ENCODE measurements around the gene PLSCR3.
A peak's percentile ranks its signal among the peaks of the same experiment; 100 is the strongest.

PLSCR3 gene

DNA sequence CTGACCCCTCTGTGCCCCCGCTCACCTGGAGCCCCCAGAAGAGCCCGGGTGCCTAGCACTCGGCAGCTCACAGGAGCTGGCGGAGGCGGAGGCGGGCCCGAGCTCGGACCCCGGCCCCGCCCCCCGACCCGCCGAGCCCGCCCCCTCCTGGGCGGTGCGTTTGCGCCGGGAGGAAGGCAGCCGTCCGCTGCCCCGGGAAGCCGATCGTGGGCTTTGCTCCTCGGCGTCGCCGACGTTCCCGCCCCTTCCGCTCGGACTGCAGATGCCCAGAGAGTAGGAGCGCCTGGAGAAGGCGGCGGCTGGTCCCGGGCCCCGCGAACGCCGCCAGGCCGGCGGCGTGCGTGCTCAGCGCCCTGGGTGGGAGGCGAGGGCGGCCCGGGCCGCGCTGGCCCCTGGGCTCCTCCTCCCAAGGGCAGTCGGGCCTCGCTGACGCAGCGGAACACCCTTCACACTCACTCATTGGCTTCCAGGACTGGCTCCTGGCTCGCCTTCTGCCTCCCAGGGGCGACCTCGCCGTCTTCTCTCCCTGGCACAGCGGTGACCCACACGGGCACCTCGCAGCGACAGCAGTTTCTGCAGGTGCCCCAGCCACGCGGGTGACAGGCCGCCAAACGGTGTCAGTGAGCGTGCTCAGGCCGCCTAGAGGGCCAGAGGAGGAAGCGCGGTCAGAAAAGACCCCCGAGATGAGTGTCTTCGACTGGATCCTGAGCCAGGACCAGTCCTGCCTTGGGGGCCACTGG is at the start of gene PLSCR3:
TSS of gene PLSCR3 (minus strand) at position 74 of the 740 bp plus-strand sequence. CDS start 415 bp downstream, outside the sequence.
- DNase-seq (ENCODE audit: low spot score): peak; percentile 90

DNA sequence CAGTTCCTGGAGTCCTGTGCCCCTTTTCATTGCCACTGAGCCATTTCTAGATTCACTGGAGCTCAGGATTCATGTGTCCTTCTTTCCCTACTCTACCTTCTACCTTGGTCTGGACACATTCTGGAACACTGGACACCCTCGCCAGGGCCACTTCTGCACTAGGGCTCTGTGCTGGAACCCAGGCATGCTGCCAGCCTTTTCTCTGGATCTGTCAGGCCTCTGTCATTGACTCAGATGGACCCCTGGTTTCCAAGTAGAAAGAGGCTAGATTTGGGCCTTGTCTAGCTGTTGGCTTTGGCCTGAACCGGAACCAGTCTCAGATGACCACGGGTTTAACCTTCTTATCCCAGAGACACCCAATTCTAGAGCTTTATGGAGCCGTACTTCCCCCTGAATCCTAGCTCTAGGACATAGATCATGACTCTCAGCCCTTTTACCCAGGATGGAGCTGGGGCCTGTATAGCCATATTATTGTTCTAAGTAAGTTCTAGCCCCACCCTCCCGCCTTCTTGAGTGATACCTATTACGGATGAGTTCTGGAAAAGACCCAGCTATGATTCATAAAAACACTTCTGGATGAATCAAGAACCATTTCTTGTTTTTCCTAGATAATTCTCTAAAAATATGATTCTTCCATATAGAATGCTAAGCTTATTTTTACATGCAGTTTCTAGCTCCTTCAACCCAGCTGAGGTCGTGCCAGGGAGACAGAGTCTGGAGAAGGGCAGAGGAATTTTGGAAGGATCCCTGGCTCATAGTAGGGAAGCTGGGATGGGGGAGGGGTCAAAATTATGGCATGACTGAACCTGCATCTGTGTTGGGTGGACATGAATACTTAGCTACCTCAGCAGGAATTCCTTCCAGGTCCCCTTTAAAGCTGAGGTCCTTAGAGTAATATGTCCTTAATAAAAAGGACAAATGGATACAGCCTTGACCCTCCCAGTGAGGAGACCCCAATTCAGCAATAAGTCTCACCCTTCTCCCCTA is 49.5 kb upstream of the PLSCR3 start:
- DNase-seq (ENCODE audit: low spot score): no peak

- no peak for DNase-seq (ENCODE audit: low spot score)
Measured at GRCh38 chr17:7442142-7442541, 47.8 kb upstream of the PLSCR3 start.

GRCh38 chr17:7441266-7441665 is 46.9 kb upstream of the PLSCR3 start:
- no peak for DNase-seq (ENCODE audit: low spot score)

DNA sequence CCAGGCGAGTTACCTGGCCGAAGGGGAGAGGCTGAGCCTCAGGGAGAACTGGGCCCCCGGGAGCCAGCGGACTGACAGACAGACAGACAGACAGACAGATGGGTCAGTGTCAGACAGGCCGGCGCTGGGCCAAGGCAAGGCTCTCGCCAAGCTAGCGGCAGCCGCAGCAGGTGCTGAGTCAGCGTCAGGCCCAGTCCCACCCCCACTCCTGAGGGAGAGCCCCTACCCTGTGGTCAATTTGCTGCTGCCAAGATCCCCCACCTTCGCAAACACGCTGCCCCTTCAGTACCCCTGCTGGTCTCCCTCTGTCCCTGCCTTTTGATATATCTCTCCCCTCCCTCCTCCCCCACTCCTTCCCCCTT is 46.5 kb upstream of the PLSCR3 start:
- no peak for DNase-seq (ENCODE audit: low spot score)

- peak; percentile 52 for DNase-seq (ENCODE audit: low spot score)
Measured at GRCh38 chr17:7440113-7440833, 45.9 kb upstream of the PLSCR3 start.

GRCh38 chr17:7439462-7440112 is 45.3 kb upstream of the PLSCR3 start, which contains the start of gene FGF11:
TSS of gene FGF11 (plus strand) at chr17:7439512. CDS start at chr17:7439621, 109 bp downstream.
- DNase-seq (ENCODE audit: low spot score): no peak

GRCh38 chr17:7438656-7439460 is 44.5 kb upstream of the PLSCR3 start:
- no peak for DNase-seq (ENCODE audit: low spot score)

DNA sequence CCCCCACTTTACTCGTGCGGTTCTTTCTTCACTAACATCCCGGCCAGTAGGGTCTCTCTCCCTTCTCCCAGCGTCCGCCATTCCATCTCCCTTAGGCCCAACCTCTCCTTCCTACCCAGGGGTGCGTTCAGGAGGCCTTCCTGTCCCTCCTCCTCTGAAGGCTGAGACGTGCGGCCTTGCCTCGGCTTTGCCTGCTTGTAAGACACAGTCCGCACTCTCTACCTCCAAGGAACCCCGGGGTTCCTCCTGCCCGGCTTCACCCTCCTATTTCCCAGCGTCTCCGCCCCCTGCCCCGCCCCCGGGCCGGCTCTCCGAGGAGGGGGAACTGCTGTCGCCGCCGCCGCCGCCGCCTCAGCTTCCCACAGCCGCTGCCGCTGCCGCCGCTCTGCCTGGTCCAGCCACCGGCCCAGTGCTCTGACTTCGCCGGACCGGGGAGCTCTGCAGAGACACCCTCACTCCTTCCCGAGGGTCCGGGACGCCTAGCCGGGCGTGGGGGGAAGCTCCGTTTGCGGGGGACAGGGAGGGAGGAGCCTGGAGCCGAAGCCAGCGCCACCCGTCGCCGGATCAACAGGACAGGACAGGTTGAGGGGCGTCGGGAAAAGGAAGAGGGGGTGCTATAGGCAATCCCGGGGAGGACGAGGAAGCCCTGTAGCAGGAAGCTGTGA is 43.8 kb upstream of the PLSCR3 start:
- no peak for DNase-seq (ENCODE audit: low spot score)

DNA sequence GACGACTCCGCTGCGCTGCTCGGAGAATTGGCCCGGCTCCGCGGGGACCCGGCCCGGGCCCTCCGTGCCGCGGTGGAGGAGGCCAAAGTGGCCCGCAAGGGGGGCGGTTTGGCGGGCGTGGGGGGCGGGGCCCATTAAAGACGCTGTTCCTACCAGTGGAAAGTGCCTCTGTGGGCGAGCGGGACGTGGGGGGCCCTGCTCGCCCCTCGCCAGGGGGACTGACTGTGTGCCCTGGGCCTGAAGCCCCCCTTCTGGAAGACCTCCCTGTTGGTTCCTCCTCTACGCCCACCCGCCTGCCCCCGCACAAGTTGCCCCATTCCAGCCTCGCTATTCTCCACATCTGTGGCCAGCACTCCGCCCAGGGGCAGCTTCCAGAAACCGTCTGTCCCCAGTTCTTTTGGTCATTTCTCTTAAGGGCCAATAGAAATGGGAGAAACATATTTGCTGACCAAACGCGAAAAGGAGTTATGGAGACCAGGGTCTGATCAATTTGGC is 43.1 kb upstream of the PLSCR3 start:
- no peak for DNase-seq (ENCODE audit: low spot score)

DNA sequence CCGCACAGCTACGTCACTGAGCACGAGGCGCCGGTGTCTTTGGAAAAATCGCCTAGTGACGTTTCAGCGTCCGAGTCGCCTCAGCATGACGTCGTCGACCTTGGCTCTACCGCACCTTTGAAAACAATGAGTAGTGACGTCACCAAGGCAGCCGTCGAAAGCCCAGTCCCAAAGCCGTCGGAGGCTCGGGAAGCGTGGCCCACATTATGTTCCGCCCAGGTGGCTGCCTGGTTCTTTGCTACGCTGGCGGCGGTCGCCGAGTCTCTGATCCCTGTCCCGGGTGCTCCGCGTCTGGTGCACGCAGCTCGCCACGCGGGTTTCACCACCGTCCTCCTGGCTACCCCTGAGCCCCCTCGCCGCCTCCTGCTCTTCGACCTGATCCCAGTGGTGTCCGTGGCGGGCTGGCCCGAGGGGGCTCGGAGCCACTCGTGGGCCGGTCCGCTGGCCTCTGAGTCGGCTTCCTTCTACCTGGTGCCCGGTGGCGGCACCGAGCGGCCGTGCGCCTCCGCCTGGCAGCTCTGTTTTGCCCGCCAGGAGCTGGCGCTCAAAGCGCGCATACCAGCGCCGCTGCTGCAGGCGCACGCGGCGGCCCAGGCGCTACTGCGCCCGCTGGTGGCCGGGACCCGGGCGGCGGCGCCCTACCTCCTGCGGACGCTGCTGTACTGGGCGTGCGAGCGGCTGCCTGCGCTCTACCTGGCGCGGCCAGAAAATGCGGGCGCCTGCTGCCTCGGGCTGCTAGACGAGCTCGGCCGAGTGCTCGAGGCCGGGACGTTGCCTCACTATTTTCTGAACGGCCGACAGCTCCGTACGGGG is 42.4 kb upstream of the PLSCR3 start:
- DNase-seq (ENCODE audit: low spot score): peak; percentile 88

DNA sequence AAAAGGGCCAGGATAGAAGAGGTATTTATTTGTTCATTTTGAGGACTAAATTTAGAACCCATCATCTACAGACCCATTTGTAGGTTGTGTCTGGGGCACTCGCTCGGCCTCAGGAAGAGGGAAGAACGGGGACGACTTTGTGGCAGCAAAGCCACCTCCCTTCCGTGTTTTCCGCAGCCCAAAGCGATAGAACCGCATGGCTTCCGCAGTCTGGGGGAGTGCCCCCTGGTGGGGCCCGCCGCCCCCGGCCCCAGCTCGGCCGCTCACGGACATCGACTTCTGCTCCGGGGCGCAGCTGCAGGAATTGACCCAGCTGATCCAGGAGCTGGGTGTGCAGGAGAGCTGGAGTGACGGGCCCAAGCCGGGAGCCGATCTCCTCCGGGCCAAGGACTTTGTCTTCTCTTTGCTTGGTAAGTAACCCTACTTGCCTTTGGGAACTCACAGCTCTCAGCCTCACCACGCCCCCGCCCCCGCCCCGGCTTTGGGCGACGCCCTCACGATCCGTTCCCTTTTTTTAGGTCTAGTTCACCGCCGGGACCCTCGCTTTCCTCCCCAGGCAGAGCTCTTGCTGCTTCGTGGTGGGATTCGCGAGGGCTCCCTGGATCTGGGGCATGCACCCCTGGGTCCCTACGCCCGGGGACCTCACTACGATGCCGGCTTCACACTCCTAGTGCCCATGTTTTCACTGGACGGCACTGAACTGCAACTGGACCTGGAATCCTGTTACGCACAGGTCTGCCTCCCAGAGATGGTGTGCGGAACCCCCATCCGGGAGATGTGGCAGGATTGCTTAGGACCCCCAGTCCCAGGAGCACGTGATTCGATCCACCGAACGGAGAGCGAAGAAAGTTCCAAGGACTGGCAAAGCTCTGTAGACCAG is 41.6 kb upstream of the PLSCR3 start:
- peak; percentile 78 for DNase-seq (ENCODE audit: low spot score)

- DNase-seq (ENCODE audit: low spot score): no peak
Measured at GRCh38 chr17:7432296-7432695, 38.0 kb upstream of the PLSCR3 start.

- DNase-seq (ENCODE audit: low spot score): no peak
Measured at GRCh38 chr17:7431231-7431630, 36.9 kb upstream of the PLSCR3 start.

- no peak for DNase-seq (ENCODE audit: low spot score)
Measured at GRCh38 chr17:7429722-7430121, 35.4 kb upstream of the PLSCR3 start.

- no peak for DNase-seq (ENCODE audit: low spot score)
Measured at GRCh38 chr17:7428557-7428956, 34.2 kb upstream of the PLSCR3 start, which contains the start of gene SPEM3. TSS of gene SPEM3 (plus strand) at chr17:7428857. CDS start at chr17:7428903, 46 bp downstream.

DNA sequence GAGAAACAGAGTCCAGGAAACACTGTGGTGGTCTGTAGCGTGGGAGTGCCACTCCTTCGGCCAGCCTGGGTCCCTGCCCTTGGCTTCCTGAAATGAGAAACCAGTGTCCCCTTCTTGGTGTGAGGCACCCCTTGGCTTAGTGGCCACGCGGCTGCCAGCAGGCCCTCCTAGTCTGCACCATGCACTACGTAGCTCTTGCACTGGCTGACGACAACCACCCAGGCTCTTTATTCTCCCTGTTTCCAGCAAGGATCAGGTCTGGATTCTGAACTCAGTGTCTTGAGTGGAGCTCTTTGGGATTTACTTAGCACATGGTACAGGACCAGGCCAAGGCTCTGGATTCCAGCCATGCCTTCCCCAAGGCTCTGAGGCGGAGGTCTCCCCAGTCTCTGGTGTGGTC is 33.2 kb upstream of the PLSCR3 start:
- no peak for DNase-seq (ENCODE audit: low spot score)

DNA sequence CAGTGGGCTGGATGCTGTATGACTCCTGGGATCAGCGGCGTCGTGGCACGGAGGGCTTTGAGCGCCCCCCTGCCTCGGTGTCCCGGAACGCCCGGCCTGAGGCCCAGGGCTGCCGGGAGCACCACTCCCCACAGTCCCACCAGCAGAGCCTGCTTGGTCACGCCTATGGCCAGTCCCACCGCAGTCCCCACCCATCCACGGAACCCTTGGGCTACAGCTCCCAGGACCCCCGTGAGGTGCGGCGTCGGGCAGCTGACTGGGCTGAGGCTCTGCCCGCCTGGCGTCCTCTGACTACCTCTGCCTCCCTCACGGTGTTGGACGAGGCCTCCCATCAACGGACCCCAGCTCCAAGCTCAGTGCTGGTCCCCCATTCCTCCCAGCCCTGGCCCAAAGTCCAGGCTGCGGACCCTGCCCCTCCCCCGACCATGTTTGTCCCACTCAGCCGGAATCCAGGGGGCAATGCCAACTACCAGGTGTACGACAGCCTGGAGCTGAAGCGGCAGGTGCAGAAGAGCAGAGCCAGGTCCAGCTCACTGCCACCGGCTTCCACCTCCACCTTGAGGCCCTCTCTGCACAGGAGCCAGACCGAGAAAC is 32.7 kb upstream of the PLSCR3 start:
- DNase-seq (ENCODE audit: low spot score): no peak
